Pancreas (tissue), 10 donors: ENCODE measurements around the gene GOLGA1. TPM values are rescaled to one million over a fixed set of nuclear protein-coding genes. Genes with fewer than 3 reads are reported as not detected.
"Not testable (repeated sequence)": the region's sequence is repeated elsewhere in the genome, so short reads cannot be mapped to it uniquely, and the experiment has no call there.

Experiments used
- ATAC-seq, 4 donors: fragments of 200-7000 bp; cut with Tn5 transposase; one replicate each; pipeline versions ENCODE4 v1.8.0 to v1.9.1; 2020; ENCODE audit warnings: mild to moderate bottlenecking in 4 of 4, moderate library complexity in 4 of 4
- DNase-seq, 6 donors: peaks; one replicate each; pipeline ENCODE4 v3.0.0-alpha.2; 2020
- FAIRE-seq: peaks from 2 replicates; lab custom pipeline; 2012; peaks lifted over from hg19 to GRCh38; lab: Jason Lieb, UNC
- H3K27ac ChIP-seq, 4 donors: fragments of 200-600 bp; sonication (generic); 1 replicate in 3 of 4; 2 replicates in 1 of 4; pipeline versions ENCODE4 v1.5.0 to v1.8.0; 2020
- H3K27me3 ChIP-seq, 4 donors: fragments of 200-600 bp; one replicate each; pipeline ENCODE4 v1.8.0; 2021
- H3K36me3 ChIP-seq, 3 donors: fragments of 200-600 bp; sonication (generic) in 1 of 3; one replicate each; pipeline versions ENCODE4 v1.5.0 to v1.8.0; 2020 to 2021
- H3K4me1 ChIP-seq, 3 donors: fragments of 200-600 bp; one replicate each; pipeline ENCODE4 v1.8.0; 2021
- H3K4me3 ChIP-seq, 4 donors: fragments of 200-600 bp; sonication (generic) in 2 of 4; one replicate each; pipeline versions ENCODE4 v1.5.0 to v1.8.0; 2020 to 2021
- H3K9me3 ChIP-seq, 4 donors: fragments of 200-600 bp; one replicate each; pipeline ENCODE4 v1.8.0; 2021
- WGBS, 2 donors: extraction: QIAGEN DNeasy Blood & Tissue Kit; methylation state at CpG; one replicate each; pipeline ENCODE4 v1.1.7; 2013; 5-methylcytosine and 5-hydroxymethylcytosine counted together
- intact Hi-C, 3 donors: fragments of 100-400 bp; cut with DNase I; formaldehyde crosslinking; loops; one replicate each; pipeline versions ENCODE4 v1.11.1 to v1.14.2; 2022
- polyA plus RNA-seq, 2 donors: library from polyadenylated mRNA; stranded (reverse); fragments of 200-250 nt; gene quantifications; one replicate each; pipeline ENCODE4 v1.2.3, GENCODE V29; 2013
- total RNA-seq, 6 donors: library from RNA; stranded (reverse); fragmentation: NEBNext Ultra II Directional in 4 of 6; extraction: Animal tissue kit (Norgen Biotek cat#: 25700) in 4 of 6; gene quantifications; one replicate each; pipeline versions ENCODE4 v1.2.1 to v1.2.4, GENCODE V29; 2021 to 2023
- TF ChIP-seq, protein P1 (sequence below), 4 donors: fragments of 200-600 bp; sonication (generic) in 3 of 4; IDR thresholded peaks; one replicate each; pipeline versions ENCODE4 v1.5.0 to v1.8.0; 2021; ENCODE audit warnings: antibody characterized with exemption in 4 of 4
- donor health status: healthy with polysubstance abuse.
- donor health status: DM: no; HTN: no; CAD: no; lungs with moderate emphysema.
- donor health status: DM: no; HTN: no; CAD: no.
- donor health status: control.
- donor health status: control.
- donor health status: Bipolar disorder and iron deficiency.
- donor health status: DM: yes; HTN: yes; CAD: no.
- donor health status: DM: no; HTN: no; CAD: no.
- donor health status: DM: no; HTN: no; CAD: no.
- donor health status: DM: yes; HTN: yes; CAD: no.

Gene GOLGA1
- total and polyA plus RNA-seq, 8 donors: 9.0 to 14.7 (median 10.9) TPM

DNA sequence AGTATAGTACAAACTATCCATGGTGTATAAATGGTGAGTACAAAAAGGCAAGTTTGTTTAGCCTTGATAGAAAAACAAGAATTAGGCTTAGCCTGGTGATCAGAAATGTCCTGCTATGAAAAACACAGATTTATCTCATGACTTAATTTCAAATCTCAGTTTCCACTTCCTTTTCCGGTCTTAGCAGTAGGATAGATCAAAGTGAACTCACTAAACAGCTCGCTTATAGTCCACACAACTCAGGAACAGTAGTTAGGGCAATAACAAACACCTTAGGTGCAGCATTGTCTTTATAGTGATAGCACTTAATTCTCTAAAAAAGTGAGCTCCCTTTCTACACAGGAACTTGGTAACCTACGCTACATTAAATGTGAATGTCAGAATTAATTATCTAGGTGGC, 11.4 kb downstream of the GOLGA1 start:
- no peak for ATAC-seq
- H3K4me3 ChIP-seq: no peak overlapping the region
- intact Hi-C loops: no loop called here
- H3K27ac ChIP-seq: no peak overlapping the region
- H3K27me3 ChIP-seq: no peaks in the 10 kb centered on the region
- DNase-seq: no peak
- WGBS, 2 donors: 90 to 98% methylated on average over 3 of the region's 3 CpGs
- H3K9me3 ChIP-seq: no peaks in the 10 kb centered on the region
- TF ChIP-seq, protein P1, sequence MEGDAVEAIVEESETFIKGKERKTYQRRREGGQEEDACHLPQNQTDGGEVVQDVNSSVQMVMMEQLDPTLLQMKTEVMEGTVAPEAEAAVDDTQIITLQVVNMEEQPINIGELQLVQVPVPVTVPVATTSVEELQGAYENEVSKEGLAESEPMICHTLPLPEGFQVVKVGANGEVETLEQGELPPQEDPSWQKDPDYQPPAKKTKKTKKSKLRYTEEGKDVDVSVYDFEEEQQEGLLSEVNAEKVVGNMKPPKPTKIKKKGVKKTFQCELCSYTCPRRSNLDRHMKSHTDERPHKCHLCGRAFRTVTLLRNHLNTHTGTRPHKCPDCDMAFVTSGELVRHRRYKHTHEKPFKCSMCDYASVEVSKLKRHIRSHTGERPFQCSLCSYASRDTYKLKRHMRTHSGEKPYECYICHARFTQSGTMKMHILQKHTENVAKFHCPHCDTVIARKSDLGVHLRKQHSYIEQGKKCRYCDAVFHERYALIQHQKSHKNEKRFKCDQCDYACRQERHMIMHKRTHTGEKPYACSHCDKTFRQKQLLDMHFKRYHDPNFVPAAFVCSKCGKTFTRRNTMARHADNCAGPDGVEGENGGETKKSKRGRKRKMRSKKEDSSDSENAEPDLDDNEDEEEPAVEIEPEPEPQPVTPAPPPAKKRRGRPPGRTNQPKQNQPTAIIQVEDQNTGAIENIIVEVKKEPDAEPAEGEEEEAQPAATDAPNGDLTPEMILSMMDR (IDR thresholded peaks at IDR 0.05): no peak
- no peaks in the 10 kb centered on the region for H3K4me1 ChIP-seq
- H3K36me3 ChIP-seq: peaks cover 7 to 17% (median 13%) of the 10 kb centered on the region in 3 donors
- FAIRE-seq: no peak

DNA sequence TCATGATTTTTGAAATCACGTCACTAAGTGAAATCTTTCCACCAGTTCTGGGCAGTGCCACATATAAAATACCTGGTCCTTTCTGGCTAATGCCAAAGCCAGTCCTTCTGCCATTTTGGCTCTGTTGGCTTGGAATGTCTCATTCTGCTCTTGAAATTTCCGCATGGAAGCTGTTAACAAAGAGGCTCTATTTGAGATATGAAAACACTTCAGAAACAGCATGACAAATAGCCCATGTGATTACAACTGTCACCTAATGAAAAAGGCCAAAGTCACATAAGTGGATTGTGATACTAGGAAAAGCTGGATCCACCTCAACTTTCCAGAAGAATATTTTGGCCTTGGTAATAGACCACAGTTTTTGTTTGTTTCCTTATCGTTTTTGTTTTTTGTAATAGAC, 12.8 kb downstream of the GOLGA1 start:
- whole genome bisulfite sequencing, 2 donors: 68 to 71% methylated on average over 3 of the region's 3 CpGs
- peaks cover 7 to 20% (median 13%) of the 10 kb centered on the region in 3 donors for H3K36me3 ChIP-seq

DNA sequence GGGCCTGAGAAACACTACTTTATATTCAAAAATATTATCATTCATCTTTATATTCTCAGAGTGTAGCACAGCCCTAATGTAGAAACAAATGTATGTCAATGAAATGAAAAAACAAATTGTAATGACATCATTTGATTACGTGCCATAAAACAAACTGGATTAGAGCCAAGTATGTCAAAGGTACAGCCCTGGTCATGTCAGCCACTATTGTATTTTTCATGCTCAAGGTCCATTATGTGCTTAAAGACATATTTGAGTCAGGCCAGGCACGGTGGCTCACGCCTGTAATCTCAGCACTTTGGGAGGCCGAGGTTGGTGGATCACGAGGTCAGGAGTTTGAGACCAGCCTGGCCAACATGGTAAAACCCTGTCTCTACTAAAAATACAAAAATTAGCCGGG, 20.5 kb downstream of the GOLGA1 start:
- H3K4me3 ChIP-seq, FAIRE-seq, H3K9me3 ChIP-seq, intact Hi-C loops, H3K4me1 ChIP-seq, H3K27me3 ChIP-seq, H3K27ac ChIP-seq: not testable (repeated sequence)
- ATAC-seq (peak; percentile 44 to 83 (median 65)), DNase-seq (peak in 2 of 6 donors; percentile 16 to 24)
- H3K36me3 ChIP-seq: peaks cover 4 to 26% (median 5%) of the 10 kb centered on the region in 3 donors
- 59 to 61% methylated on average over 6 of the region's 6 CpGs for WGBS, 2 donors

More for the DNA sequence above, 12.8 kb downstream of the GOLGA1 start:
- Histone ChIP-seq H3K27ac (no peak overlapping the region), H3K4me1 (no peaks in the 10 kb centered on the region), H3K4me3 (no peak overlapping the region), H3K9me3 (no peaks in the 10 kb centered on the region), H3K27me3 (no peaks in the 10 kb centered on the region)
- TF ChIP-seq, protein P1 (IDR thresholded peaks at IDR 0.05): no peak
- ATAC-seq (no peak), FAIRE-seq (no peak), DNase-seq (no peak)
- intact Hi-C loops: no loop called here

DNA sequence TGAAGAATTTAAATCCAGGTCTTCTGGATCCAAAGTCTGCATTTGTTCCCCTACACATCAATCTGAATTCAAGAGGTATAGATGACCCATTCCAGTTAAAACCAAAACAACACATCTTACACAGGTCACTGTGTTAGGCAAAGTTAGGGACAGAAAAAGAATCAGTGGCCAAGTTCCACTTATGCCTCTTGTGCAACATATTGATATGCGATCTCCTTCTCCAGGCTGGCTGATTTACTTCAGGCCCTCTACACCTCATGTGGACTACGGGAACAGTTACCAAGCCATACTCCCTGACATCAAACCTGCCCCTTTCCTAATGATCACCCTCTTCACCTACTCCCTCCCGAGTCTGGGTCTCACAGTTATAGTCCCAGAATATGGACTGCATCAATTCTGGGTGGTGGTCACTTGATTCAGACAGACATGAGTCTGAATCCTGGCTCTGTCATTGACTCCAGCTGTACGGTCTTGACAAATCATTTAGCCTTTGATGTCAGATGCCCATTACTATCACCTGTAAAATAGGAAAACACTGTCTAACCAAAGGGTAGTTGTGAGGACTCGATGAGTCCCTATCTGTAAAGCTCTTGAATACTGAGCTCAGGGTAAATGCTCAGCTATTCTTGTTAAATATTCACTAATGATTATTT, 26.0 kb downstream of the GOLGA1 start:
- TF ChIP-seq, protein P1 (IDR thresholded peaks at IDR 0.05): no peak
- H3K9me3 ChIP-seq: no peaks in the 10 kb centered on the region
- no peaks in the 10 kb centered on the region for H3K4me1 ChIP-seq
- no peak for DNase-seq
- no peak overlapping the region for H3K27ac ChIP-seq
- peaks cover 0 to 22% (median 7%) of the 10 kb centered on the region in 3 donors for H3K36me3 ChIP-seq
- WGBS, 2 donors: 95 to 97% methylated on average over 5 of the region's 5 CpGs
- H3K4me3 ChIP-seq: no peak overlapping the region
- H3K27me3 ChIP-seq: no peaks in the 10 kb centered on the region
- no peak for ATAC-seq
- FAIRE-seq: no peak
- intact Hi-C loops: no loop called here

DNA sequence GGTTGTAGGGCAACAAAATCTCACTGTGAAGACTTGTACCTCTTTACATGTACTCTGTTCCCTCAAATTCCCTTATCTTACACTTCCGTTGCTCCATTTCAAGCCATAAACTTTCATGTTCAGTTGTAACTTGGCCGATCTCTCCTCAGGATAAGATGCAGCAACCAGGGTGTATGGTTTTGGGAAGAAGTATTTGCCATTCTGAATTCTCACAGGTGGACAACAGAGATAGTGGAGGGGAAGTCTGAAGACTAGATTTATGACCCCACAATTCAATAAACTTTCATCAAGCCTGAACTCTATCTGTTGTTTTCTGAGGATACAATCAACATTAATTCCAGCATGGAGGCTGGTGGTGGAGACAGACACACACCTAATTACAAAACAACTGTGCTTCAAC, 27.5 kb downstream of the GOLGA1 start:
- FAIRE-seq (no peak), DNase-seq (no peak), ATAC-seq (no peak)
- H3K4me1 ChIP-seq: peaks cover 0 to 4% (median 3%) of the 10 kb centered on the region in 3 donors
- H3K36me3 ChIP-seq: peaks cover 0 to 11% (median 5%) of the 10 kb centered on the region in 3 donors
- no peak overlapping the region for H3K4me3 ChIP-seq
- intact Hi-C loops: no loop called here
- no peaks in the 10 kb centered on the region for H3K27me3 ChIP-seq
- H3K9me3 ChIP-seq: no peaks in the 10 kb centered on the region
- TF ChIP-seq, protein P1 (IDR thresholded peaks at IDR 0.05): no peak
- no peak overlapping the region for H3K27ac ChIP-seq
- WGBS, 2 donors: 94 to 97% methylated on average over 2 of the region's 2 CpGs
